NB4 (cell line): ENCODE measurements around the gene AUTS2.

Source experiments
- CTCF ChIP-seq: IDR thresholded peaks from one replicate; pipeline ENCODE4 v1.5.1; 2012; ENCODE audit warnings: low read depth, low read length
- MAX ChIP-seq: IDR thresholded peaks from 2 replicates; pipeline ENCODE4 v1.6.1; 2011; ENCODE audit warnings: low read depth, low read length
- POLR2A ChIP-seq: IDR thresholded peaks from 2 replicates; pipeline ENCODE4 v1.6.1; 2011; ENCODE audit warnings: mild to moderate bottlenecking; ENCODE audit not compliant: insufficient read length; ENCODE audit errors: extremely low read depth

- TF ChIP-seq CTCF (no peak), POLR2A (no peak), MAX (no peak)
These were observed 42.8 kb downstream of the AUTS2 start for GRCh38 chr7:69640925-69641594.
